ENCODE measurements around the gene HTT.
"Not testable (repeated sequence)": the region's sequence is repeated elsewhere in the genome, so short reads cannot be mapped to it uniquely, and the experiment has no call there.

The HTT gene

GRCh38 chr4:3121596-3121995 lies 47.1 kb downstream of the HTT start:
- DNase-seq (ENCODE audit: low read depth in 2 of 2): no peak

GRCh38 chr4:3122081-3122563 lies 47.6 kb downstream of the HTT start:
- no peak for DNase-seq (ENCODE audit: low read depth in 2 of 2)

GRCh38 chr4:3123181-3123671 lies 48.7 kb downstream of the HTT start:
- DNase-seq (ENCODE audit: low read depth in 2 of 2): no peak

GRCh38 chr4:3124070-3124767 lies 49.7 kb downstream of the HTT start:
- DNase-seq (ENCODE audit: low read depth in 2 of 2): no peak

- no peak for DNase-seq (ENCODE audit: low read depth in 2 of 2)
These were observed 52.6 kb downstream of the HTT start for GRCh38 chr4:3127112-3127511.

- no peak for DNase-seq (ENCODE audit: low read depth in 2 of 2)
These were observed 53.6 kb downstream of the HTT start for GRCh38 chr4:3128058-3128457.

GRCh38 chr4:3128976-3129375 lies 54.5 kb downstream of the HTT start:
- no peak for DNase-seq (ENCODE audit: low read depth in 2 of 2)

GRCh38 chr4:3130201-3130600 lies 55.7 kb downstream of the HTT start:
- no peak for DNase-seq (ENCODE audit: low read depth in 2 of 2)

GRCh38 chr4:3130826-3131225 lies 56.3 kb downstream of the HTT start:
- DNase-seq (ENCODE audit: low read depth in 2 of 2): no peak

GRCh38 chr4:3134201-3134600 lies 59.7 kb downstream of the HTT start:
- DNase-seq (ENCODE audit: low read depth in 2 of 2): no peak

GRCh38 chr4:3135155-3136011 lies 60.9 kb downstream of the HTT start:
- DNase-seq (ENCODE audit: low read depth in 2 of 2): no peak

- no peak for DNase-seq (ENCODE audit: low read depth in 2 of 2)
These were observed 62.0 kb downstream of the HTT start for GRCh38 chr4:3136454-3136853.

- DNase-seq (ENCODE audit: low read depth in 2 of 2): no peak
These were observed 63.4 kb downstream of the HTT start for GRCh38 chr4:3137908-3138307.

GRCh38 chr4:3145234-3145924 lies 70.9 kb downstream of the HTT start:
- no peak for DNase-seq (ENCODE audit: low read depth in 2 of 2)

- DNase-seq (ENCODE audit: low read depth in 2 of 2): no peak
These were observed 74.4 kb downstream of the HTT start for GRCh38 chr4:3148926-3149325.

- DNase-seq (ENCODE audit: low read depth in 2 of 2): not testable (repeated sequence)
These were observed 76.8 kb downstream of the HTT start for GRCh38 chr4:3151238-3151637.

GRCh38 chr4:3157366-3157765 lies 82.9 kb downstream of the HTT start:
- DNase-seq (ENCODE audit: low read depth in 2 of 2): no peak

- DNase-seq (ENCODE audit: low read depth in 2 of 2): no peak
These were observed 84.4 kb downstream of the HTT start for GRCh38 chr4:3158841-3159240.

- DNase-seq (ENCODE audit: low read depth in 2 of 2): no peak
These were observed 86.0 kb downstream of the HTT start for GRCh38 chr4:3160438-3160837.

GRCh38 chr4:3161044-3161443 lies 86.6 kb downstream of the HTT start:
- not testable (repeated sequence) for DNase-seq (ENCODE audit: low read depth in 2 of 2)

- DNase-seq (ENCODE audit: low read depth in 2 of 2): not testable (repeated sequence)
These were observed 92.0 kb downstream of the HTT start for GRCh38 chr4:3166434-3166833.

- DNase-seq (ENCODE audit: low read depth in 2 of 2): no peak
These were observed 93.5 kb downstream of the HTT start for GRCh38 chr4:3168029-3168428.

All from stimulated activated CD8-positive, alpha-beta memory T cell treated with anti-CD3 and anti-CD28 coated beads, Interleukin-2, amount 100 ng/mL, for 48 hours (primary cell).